Measurements from ENCODE around the gene BCAR1. TPM values are rescaled to one million over a fixed set of nuclear protein-coding genes. Genes with fewer than 3 reads are reported as not detected.

Gene BCAR1
- total and polyA plus RNA-seq, 2 of the 13 experiments (the other 11 are each of a cell fraction or from before 2014, with no cell fraction given), result 48.1 to 51.7 TPM

GRCh38 chr16:75265911-75266701, 14.7 kb upstream of the BCAR1 start (continued):
- TF ChIP-seq SAFB2 (CRISPR knock-in tag; IDR thresholded peaks at IDR 0.05; ENCODE audit: borderline replicate concordance, low read depth) (no peak; the same call in 1 of the 2 replicates), ARNT2 (CRISPR knock-in tag; IDR thresholded peaks at IDR 0.05; ENCODE audit: low read depth) (peak; percentile 80; the same call in 1 of the 2 replicates), DBP (CRISPR knock-in tag; IDR thresholded peaks at IDR 0.05; ENCODE audit: not compliant biosample characterization) (no peak), SMAD9 (CRISPR knock-in tag; IDR thresholded peaks at IDR 0.05) (no peak), ZNF776 (CRISPR knock-in tag; IDR thresholded peaks at IDR 0.05) (peak; percentile 83), MAZ (IDR thresholded peaks at IDR 0.05; ENCODE audit: borderline replicate concordance, low read depth, low read length) (peak; percentile 35; the same call in 1 of the 2 replicates), MAZ (CRISPR knock-in tag; IDR thresholded peaks at IDR 0.05; ENCODE audit: low read depth) (peak; percentile 85), FOSL2 (CRISPR knock-in tag; IDR thresholded peaks at IDR 0.05) (peak; percentile 56), ZNF790 (CRISPR knock-in tag; IDR thresholded peaks at IDR 0.05; ENCODE audit: borderline replicate concordance) (no peak; the same call in 1 of the 2 replicates), MIER2 (CRISPR knock-in tag; IDR thresholded peaks at IDR 0.05) (no peak), SALL2 (CRISPR knock-in tag; IDR thresholded peaks at IDR 0.05) (peak; percentile 89), ZNF629 (CRISPR knock-in tag; conservative IDR thresholded peaks at IDR 0.05) (no peak), MXD4 (CRISPR knock-in tag; IDR thresholded peaks at IDR 0.05) (peak; percentile 67; the same call in 1 of the 2 replicates), ZBTB14 (CRISPR knock-in tag; IDR thresholded peaks at IDR 0.05) (peak; percentile 57), ZNF83 (CRISPR knock-in tag; IDR thresholded peaks at IDR 0.05; ENCODE audit: borderline replicate concordance) (no peak; the same call in 1 of the 2 replicates), ZBTB33 (CRISPR knock-in tag; IDR thresholded peaks at IDR 0.05) (peak; percentile 6; the same call in 1 of the 2 replicates), U2AF2 (IDR thresholded peaks at IDR 0.05; ENCODE audit: low read depth, low read length) (no peak), PHF21A (CRISPR knock-in tag; IDR thresholded peaks at IDR 0.05) (peak; percentile 71; the same call in 1 of the 2 replicates), ZNF543 (CRISPR knock-in tag; IDR thresholded peaks at IDR 0.05) (peak; percentile 67; the same call in 1 of the 2 replicates), KMT2A (CRISPR knock-in tag; IDR thresholded peaks at IDR 0.05) (peak; percentile 79), MTF1 (CRISPR knock-in tag; IDR thresholded peaks at IDR 0.05) (no peak), RFX1 (IDR thresholded peaks at IDR 0.05) (no peak), CREM (IDR thresholded peaks at IDR 0.05) (no peak), CREM (CRISPR knock-in tag; IDR thresholded peaks at IDR 0.05) (no peak)
- TF ChIP-seq, protein P1, sequence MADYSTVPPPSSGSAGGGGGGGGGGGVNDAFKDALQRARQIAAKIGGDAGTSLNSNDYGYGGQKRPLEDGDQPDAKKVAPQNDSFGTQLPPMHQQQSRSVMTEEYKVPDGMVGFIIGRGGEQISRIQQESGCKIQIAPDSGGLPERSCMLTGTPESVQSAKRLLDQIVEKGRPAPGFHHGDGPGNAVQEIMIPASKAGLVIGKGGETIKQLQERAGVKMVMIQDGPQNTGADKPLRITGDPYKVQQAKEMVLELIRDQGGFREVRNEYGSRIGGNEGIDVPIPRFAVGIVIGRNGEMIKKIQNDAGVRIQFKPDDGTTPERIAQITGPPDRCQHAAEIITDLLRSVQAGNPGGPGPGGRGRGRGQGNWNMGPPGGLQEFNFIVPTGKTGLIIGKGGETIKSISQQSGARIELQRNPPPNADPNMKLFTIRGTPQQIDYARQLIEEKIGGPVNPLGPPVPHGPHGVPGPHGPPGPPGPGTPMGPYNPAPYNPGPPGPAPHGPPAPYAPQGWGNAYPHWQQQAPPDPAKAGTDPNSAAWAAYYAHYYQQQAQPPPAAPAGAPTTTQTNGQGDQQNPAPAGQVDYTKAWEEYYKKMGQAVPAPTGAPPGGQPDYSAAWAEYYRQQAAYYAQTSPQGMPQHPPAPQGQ (CRISPR knock-in tag; IDR thresholded peaks at IDR 0.05; ENCODE audit: borderline replicate concordance), result no peak

Measured in HepG2 (cell line).